Lower lobe of right lung (tissue), 2 donors: ENCODE data around the gene EYA2. TPM values are rescaled to one million over a fixed set of nuclear protein-coding genes. Genes with fewer than 3 reads are reported as not detected.

Source experiments
- ATAC-seq, 2 donors: fragments of 200-7000 bp; cut with Tn5 transposase; one replicate each; pipeline ENCODE4 v1.9.1; 2020 to 2022; ENCODE audit warnings: mild to moderate bottlenecking in 2 of 2, moderate library complexity in 2 of 2
- DNase-seq: peaks from one replicate; pipeline ENCODE4 v3.0.0-alpha.2; 2020
- H3K27ac ChIP-seq: fragments of 200-600 bp; one replicate; pipeline ENCODE4 v1.8.0; 2022
- H3K27me3 ChIP-seq: fragments of 200-600 bp; one replicate; pipeline ENCODE4 v1.8.0; 2022; ENCODE audit warnings: low read depth
- H3K36me3 ChIP-seq: fragments of 200-600 bp; one replicate; pipeline ENCODE4 v1.8.0; 2022; ENCODE audit warnings: mild to moderate bottlenecking
- H3K4me1 ChIP-seq: fragments of 200-600 bp; one replicate; pipeline ENCODE4 v1.8.0; 2022
- H3K4me3 ChIP-seq: fragments of 200-600 bp; one replicate; pipeline ENCODE4 v1.8.0; 2022; ENCODE audit warnings: mild to moderate bottlenecking
- H3K9me3 ChIP-seq: fragments of 200-600 bp; one replicate; pipeline ENCODE4 v1.8.0; 2022
- intact Hi-C: fragments of 100-400 bp; cut with DNase I; formaldehyde crosslinking; loops from one replicate; pipeline ENCODE4 v1.11.0; 2022
- total RNA-seq: library from RNA; stranded (reverse); fragmentation: NEBNext Ultra II Directional; extraction: Animal tissue kit (Norgen Biotek cat#: 25700); gene quantifications from one replicate; pipeline ENCODE4 v1.2.1, GENCODE V29; 2021
- TF ChIP-seq, protein P1 (sequence below): fragments of 200-600 bp; IDR thresholded peaks from one replicate; pipeline ENCODE4 v1.8.0; 2022; ENCODE audit warnings: antibody characterized with exemption, mild to moderate bottlenecking
- donor health status: DM: no; HTN: yes; CAD: no; lungs with severe emphysema.

Gene EYA2
- total RNA-seq, 1 donor from 2014 or later, result 3.5 TPM

DNA sequence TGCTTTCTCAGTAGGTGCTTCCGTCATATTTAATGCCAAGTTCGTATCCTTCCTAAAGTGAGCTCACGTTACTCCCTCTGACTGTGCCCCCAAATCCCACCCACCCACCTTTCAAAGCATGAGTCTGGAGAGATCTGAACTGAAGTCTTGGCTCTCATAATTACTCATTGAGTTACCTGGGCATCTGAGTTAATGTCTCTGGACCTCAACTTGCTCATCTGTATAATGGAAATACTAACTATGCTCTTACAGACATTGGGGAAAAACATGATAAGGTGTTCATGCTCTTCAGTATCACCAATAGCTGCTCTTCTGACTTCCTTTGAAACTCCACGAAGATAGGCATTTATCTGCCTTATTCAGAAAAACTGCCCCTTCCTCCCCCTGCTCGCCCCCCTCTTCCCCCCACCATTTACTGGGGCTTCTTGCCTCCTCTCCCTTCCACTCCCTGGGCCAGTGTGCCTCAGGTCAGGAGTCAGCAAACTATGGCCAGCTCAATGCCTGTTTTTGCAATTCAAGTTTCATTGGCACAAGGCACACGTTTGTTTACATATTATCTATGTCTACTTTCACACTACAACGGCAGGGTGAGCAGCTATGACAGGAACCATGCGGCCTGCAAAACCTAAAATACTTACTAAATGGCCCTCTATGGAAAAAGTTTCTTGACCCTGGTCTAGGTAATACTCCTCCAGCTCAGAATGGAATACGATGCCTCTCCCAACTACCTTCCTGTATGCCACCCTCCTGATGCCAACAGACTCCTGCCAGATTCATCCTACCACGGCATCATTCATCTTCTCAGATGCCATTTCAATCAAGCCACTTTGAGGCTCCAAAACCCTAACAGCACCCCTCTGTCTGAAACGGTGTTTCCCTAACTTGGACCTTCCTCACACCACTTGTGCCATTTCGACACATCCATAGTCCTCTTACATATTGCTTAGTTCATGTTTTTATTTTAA, 323.1 kb downstream of the EYA2 start:
- Histone ChIP-seq H3K36me3 (peaks cover 94% of the 10 kb centered on the region), H3K9me3 (no peaks in the 10 kb centered on the region), H3K27ac (no peak overlapping the region), H3K4me3 (no peak overlapping the region), H3K4me1 (no peaks in the 10 kb centered on the region), H3K27me3 (no peaks in the 10 kb centered on the region)
- ATAC-seq (no peak), DNase-seq (no peak)
- TF ChIP-seq, protein P1, sequence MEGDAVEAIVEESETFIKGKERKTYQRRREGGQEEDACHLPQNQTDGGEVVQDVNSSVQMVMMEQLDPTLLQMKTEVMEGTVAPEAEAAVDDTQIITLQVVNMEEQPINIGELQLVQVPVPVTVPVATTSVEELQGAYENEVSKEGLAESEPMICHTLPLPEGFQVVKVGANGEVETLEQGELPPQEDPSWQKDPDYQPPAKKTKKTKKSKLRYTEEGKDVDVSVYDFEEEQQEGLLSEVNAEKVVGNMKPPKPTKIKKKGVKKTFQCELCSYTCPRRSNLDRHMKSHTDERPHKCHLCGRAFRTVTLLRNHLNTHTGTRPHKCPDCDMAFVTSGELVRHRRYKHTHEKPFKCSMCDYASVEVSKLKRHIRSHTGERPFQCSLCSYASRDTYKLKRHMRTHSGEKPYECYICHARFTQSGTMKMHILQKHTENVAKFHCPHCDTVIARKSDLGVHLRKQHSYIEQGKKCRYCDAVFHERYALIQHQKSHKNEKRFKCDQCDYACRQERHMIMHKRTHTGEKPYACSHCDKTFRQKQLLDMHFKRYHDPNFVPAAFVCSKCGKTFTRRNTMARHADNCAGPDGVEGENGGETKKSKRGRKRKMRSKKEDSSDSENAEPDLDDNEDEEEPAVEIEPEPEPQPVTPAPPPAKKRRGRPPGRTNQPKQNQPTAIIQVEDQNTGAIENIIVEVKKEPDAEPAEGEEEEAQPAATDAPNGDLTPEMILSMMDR, result no peak
- intact Hi-C loops, result no loop called here

DNA sequence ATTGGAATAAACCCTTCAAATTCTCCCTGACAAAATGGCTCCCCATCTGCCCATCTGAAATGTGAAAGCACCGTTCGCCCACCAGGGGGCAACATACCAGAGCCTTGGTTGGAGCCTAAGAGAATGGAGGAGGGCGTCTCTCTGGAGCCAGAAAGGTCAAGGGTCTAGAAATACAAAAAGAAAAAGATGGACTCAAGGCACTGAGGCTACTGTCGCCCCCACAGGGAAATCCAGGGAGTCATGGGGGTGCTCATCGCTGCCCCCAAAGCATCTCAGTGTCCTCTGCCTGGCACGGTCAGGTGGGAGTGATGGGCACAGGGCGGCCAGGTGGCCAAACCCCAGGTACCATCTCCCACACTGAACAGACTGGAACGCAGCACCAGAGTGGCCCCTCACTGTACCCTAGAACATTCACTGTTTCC, 325.5 kb downstream of the EYA2 start:
- intact Hi-C loops, result no loop called here
- H3K36me3 ChIP-seq, result peaks cover 95% of the 10 kb centered on the region

DNA sequence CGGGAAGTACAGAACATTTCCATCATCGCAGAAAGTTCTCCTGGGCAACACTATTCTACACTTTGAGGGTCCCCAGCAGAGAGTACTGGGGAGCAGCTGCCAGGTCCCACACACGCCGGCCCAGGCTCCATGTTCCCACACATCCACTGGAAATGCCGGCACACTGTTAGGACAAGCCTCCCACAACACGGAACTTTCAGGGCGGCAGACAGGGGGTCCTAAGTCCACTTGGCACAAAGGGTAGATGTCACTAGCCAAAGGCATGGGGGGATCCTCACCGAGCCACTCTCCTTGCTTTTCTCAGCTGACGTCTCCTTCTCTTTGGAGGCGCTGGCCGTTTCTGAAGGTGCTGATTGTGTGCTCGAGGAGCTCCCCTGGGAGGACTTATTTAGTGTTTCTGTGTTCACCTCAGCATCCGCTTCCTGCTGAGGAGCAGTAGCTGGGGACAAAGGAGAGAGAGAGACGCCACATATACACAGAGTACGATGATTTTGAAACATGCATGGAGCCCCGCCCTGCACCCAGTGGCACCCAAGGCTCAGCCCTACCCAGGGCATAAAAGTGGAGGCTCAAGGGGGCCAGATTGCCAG, 326.5 kb downstream of the EYA2 start:
- Histone ChIP-seq H3K27me3 (no peaks in the 10 kb centered on the region), H3K9me3 (no peaks in the 10 kb centered on the region), H3K36me3 (peaks cover 93% of the 10 kb centered on the region), H3K4me1 (no peaks in the 10 kb centered on the region), H3K27ac (no peak overlapping the region), H3K4me3 (no peak overlapping the region)
- DNase-seq (no peak), ATAC-seq (no peak)
- TF ChIP-seq, protein P1, result no peak
- intact Hi-C loops, result no loop called here

More for the DNA sequence above, 325.5 kb downstream of the EYA2 start:
- H3K4me1 ChIP-seq, result no peaks in the 10 kb centered on the region
- no peaks in the 10 kb centered on the region for H3K9me3 ChIP-seq
- ATAC-seq (peak; percentile 23 to 35), DNase-seq (no peak)
- no peaks in the 10 kb centered on the region for H3K27me3 ChIP-seq
- no peak overlapping the region for H3K27ac ChIP-seq
- TF ChIP-seq, protein P1, result peak; percentile 34
- no peak overlapping the region for H3K4me3 ChIP-seq

DNA sequence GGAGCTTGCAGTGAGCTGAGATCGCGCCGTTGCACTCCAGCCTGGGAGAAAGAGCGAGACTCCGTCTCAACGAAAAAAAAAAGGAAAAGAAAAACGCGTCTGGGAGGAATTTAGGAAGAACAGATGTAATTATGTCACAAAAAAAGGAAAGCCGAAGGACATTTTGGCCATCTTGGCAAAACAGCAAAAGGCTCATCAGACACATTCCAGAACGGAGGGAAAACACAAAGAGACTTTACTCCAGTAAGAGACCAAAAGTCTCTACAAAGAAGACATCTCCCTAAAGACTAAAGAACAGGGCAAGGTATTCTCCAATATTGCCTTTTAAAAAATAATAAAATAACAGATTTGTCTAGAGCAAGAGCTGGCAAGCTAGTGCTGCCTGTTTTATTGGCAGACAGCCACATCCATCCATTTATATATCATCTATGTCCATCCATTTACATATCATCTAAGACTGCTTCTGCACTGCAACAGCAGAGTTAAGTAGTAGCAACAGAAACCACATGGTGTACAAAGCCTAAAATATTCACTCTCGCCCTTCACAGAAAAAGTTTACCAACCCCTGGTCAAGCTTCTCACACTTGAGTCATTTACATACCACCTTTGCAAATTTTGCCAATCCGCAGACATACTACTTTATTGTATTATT, 328.0 kb downstream of the EYA2 start:
- no peak overlapping the region for H3K4me3 ChIP-seq
- no peak for DNase-seq
- H3K36me3 ChIP-seq, result peaks cover 96% of the 10 kb centered on the region
- no peak overlapping the region for H3K27ac ChIP-seq
- intact Hi-C loops, result no loop called here
- no peaks in the 10 kb centered on the region for H3K9me3 ChIP-seq
- TF ChIP-seq, protein P1, result no peak
- ATAC-seq, result no peak
- H3K27me3 ChIP-seq, result no peaks in the 10 kb centered on the region
- H3K4me1 ChIP-seq, result no peaks in the 10 kb centered on the region

DNA sequence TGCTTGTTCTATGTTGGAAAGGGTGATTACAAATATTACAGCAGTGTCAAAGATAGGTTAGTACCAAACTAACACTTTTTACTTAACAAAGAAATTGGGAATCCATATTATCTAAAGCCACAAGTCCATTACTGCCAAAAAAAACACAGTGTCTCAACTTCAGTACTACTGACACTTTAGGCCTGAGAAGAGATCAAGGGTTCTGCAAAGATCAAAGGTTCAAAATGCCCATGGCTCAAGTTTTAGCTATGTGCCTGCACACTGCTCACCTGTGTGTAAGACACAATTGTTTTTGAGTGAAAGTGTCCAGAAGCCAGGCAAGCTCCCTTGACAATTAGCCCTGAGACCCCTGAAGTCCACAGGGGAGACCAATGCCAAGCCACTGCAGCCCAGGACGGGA, 329.3 kb downstream of the EYA2 start:
- DNase-seq (no peak), ATAC-seq (no peak)
- TF ChIP-seq, protein P1, result no peak
- intact Hi-C loops, result no loop called here
- Histone ChIP-seq H3K27ac (no peak overlapping the region), H3K9me3 (no peaks in the 10 kb centered on the region), H3K4me1 (no peaks in the 10 kb centered on the region), H3K36me3 (peaks cover 96% of the 10 kb centered on the region), H3K27me3 (no peaks in the 10 kb centered on the region), H3K4me3 (no peak overlapping the region)
